HG03097 (cell line): ENCODE measurements around the gene GATD1.

Source experiments
- ATAC-seq: cut with Tn5 transposase; IDR thresholded peaks from one replicate; pipeline ENCODE4 v1.9.1; 2021; ENCODE audit not compliant: unreplicated experiment, low FRiP score

GATD1 gene

GRCh38 chr11:796565-797295 is 19.4 kb upstream of the GATD1 start:
- ATAC-seq = no peak

GRCh38 chr11:795634-796564 is 18.6 kb upstream of the GATD1 start:
- ATAC-seq = no peak

- ATAC-seq = no peak
Observed at GRCh38 chr11:794766-795633, 17.7 kb upstream of the GATD1 start.

GRCh38 chr11:794013-794765 is 16.9 kb upstream of the GATD1 start:
- ATAC-seq = no peak

GRCh38 chr11:793556-793955 is 16.3 kb upstream of the GATD1 start:
- ATAC-seq = no peak

GRCh38 chr11:792873-793272 is 15.6 kb upstream of the GATD1 start:
- ATAC-seq = no peak

GRCh38 chr11:792535-792821 is 15.2 kb upstream of the GATD1 start:
- ATAC-seq = no peak

- ATAC-seq = no peak
Observed at GRCh38 chr11:791658-792534, 14.6 kb upstream of the GATD1 start.

- ATAC-seq = no peak
Observed at GRCh38 chr11:790721-791564, 13.7 kb upstream of the GATD1 start.

GRCh38 chr11:789943-790342 is 12.7 kb upstream of the GATD1 start, which contains the start of gene CEND1:
Gene CEND1, minus strand, starts transcription at chr11:790090. Its CDS starts 1,514 bp downstream, at chr11:788576.
- ATAC-seq = no peak

- ATAC-seq = no peak
Observed at GRCh38 chr11:788953-789940, 12.0 kb upstream of the GATD1 start.

GRCh38 chr11:788009-788640 is 10.8 kb upstream of the GATD1 start:
- no peak for ATAC-seq

GRCh38 chr11:787084-787675 is 9.9 kb upstream of the GATD1 start:
- no peak for ATAC-seq

- no peak for ATAC-seq
Observed at GRCh38 chr11:786235-787083, 9.2 kb upstream of the GATD1 start.

GRCh38 chr11:783581-784015 is 6.3 kb upstream of the GATD1 start:
- ATAC-seq = no peak
